ENCODE measurements around the gene FCRL2.
"Not testable (repeated sequence)": the region's sequence is repeated elsewhere in the genome, so short reads cannot be mapped to it uniquely, and the experiment has no call there.

The FCRL2 gene

GRCh38 chr1:157751283-157751682, 25.6 kb downstream of the FCRL2 start:
- no peak for DNase-seq

- no peak for DNase-seq
Observed at GRCh38 chr1:157748262-157748817, 28.6 kb downstream of the FCRL2 start.

- no peak for DNase-seq
Observed at GRCh38 chr1:157739229-157739901, 37.6 kb downstream of the FCRL2 start.

GRCh38 chr1:157735991-157736390, 40.9 kb downstream of the FCRL2 start:
- DNase-seq: not testable (repeated sequence)

- no peak for DNase-seq
Observed at GRCh38 chr1:157734321-157734720, 42.6 kb downstream of the FCRL2 start.

GRCh38 chr1:157732755-157733154, 44.2 kb downstream of the FCRL2 start:
- DNase-seq: no peak

- DNase-seq: peak; percentile 54
Observed at GRCh38 chr1:157725221-157725577, 51.7 kb downstream of the FCRL2 start.

GRCh38 chr1:157724537-157725220, 52.3 kb downstream of the FCRL2 start:
- no peak for DNase-seq

- DNase-seq: no peak
Observed at GRCh38 chr1:157723157-157723556, 53.8 kb downstream of the FCRL2 start.

- DNase-seq: no peak
Observed at GRCh38 chr1:157721985-157722384, 54.9 kb downstream of the FCRL2 start.

GRCh38 chr1:157715736-157716135, 61.2 kb downstream of the FCRL2 start:
- no peak for DNase-seq

GRCh38 chr1:157711802-157712201, 65.1 kb downstream of the FCRL2 start:
- no peak for DNase-seq

- DNase-seq: no peak
Observed at GRCh38 chr1:157704878-157705277, 72.1 kb downstream of the FCRL2 start.

- DNase-seq: no peak
Observed at GRCh38 chr1:157703981-157704380, 73.0 kb downstream of the FCRL2 start.

- DNase-seq: no peak
Observed at GRCh38 chr1:157702308-157702825, 74.6 kb downstream of the FCRL2 start.

- DNase-seq: no peak
Observed at GRCh38 chr1:157700732-157701131, 76.2 kb downstream of the FCRL2 start, which contains the start of gene FCRL3. Gene FCRL3, minus strand, starts transcription at chr1:157700769. Its CDS starts 280 bp downstream, at chr1:157700489.

- DNase-seq: no peak
Observed at GRCh38 chr1:157700305-157700704, 76.6 kb downstream of the FCRL2 start.

GRCh38 chr1:157697781-157698569, 79.0 kb downstream of the FCRL2 start:
- DNase-seq: no peak

- DNase-seq: no peak
Observed at GRCh38 chr1:157696966-157697628, 79.8 kb downstream of the FCRL2 start.
